Kidney (tissue), 14 donors: Measurements from ENCODE around the gene RAD21L1. TPM values are rescaled to one million over a fixed set of nuclear protein-coding genes. Genes with fewer than 3 reads are reported as not detected.
"Not testable (repeated sequence)": the region's sequence is repeated elsewhere in the genome, so short reads cannot be mapped to it uniquely, and the experiment has no call there.

ENCODE experiments used
- DNase-seq, 5 donors: peaks; one replicate each; pipeline ENCODE4 v3.0.0-alpha.2; 2013 to 2020
- FAIRE-seq: peaks from 2 replicates; lab custom pipeline; 2012; peaks lifted over from hg19 to GRCh38; lab: Jason Lieb, UNC
- H3K27ac ChIP-seq, 2 donors: one replicate each; pipeline ENCODE4 v1.7.0; 2013; ENCODE audit warnings: low read depth in 2 of 2, low read length in 2 of 2, inconsistent platforms in 1 of 2
- H3K27me3 ChIP-seq: one replicate; pipeline ENCODE4 v1.7.1; 2013; ENCODE audit warnings: low read length, inconsistent platforms; ENCODE audit not compliant: control insufficient read depth, insufficient read depth
- H3K36me3 ChIP-seq, 3 donors: one replicate each; pipeline versions ENCODE4 v1.7.0 to v1.7.1; 2013; ENCODE audit warnings: low read length in 3 of 3, control low read depth in 1 of 3, inconsistent platforms in 1 of 3; ENCODE audit not compliant: insufficient read depth in 3 of 3, control insufficient read depth in 2 of 3
- H3K4me1 ChIP-seq, 3 donors: one replicate each; pipeline versions ENCODE4 v1.7.0 to v1.7.1; 2013; ENCODE audit warnings: low read length in 3 of 3, inconsistent platforms in 1 of 3, low read depth in 1 of 3; ENCODE audit not compliant: control insufficient read depth in 2 of 3, insufficient read depth in 2 of 3
- H3K4me3 ChIP-seq, 3 donors: one replicate each; pipeline versions ENCODE4 v1.7.0 to v1.8.1; 2013; ENCODE audit warnings: low read length in 3 of 3, control low read depth in 1 of 3, inconsistent platforms in 1 of 3
- H3K9ac ChIP-seq, 3 donors: one replicate each; pipeline versions ENCODE4 v1.7.0 to v1.7.1; 2013; ENCODE audit warnings: low read length in 3 of 3, control low read depth in 1 of 3, inconsistent platforms in 1 of 3
- H3K9me3 ChIP-seq, 3 donors: one replicate each; pipeline versions ENCODE4 v1.7.0 to v1.7.1; 2013; ENCODE audit warnings: low read length in 3 of 3, control low read depth in 1 of 3, inconsistent platforms in 1 of 3; ENCODE audit not compliant: control insufficient read depth in 2 of 3, insufficient read depth in 1 of 3
- CTCF ChIP-seq: IDR thresholded peaks from 3 replicates; pipeline ENCODE4 v1.5.1; 2012; ENCODE audit warnings: mild to moderate bottlenecking, moderate library complexity, borderline replicate concordance; ENCODE audit not compliant: insufficient read depth; ENCODE audit errors: extremely low read depth
- intact Hi-C: fragments of 100-400 bp; cut with DNase I; formaldehyde crosslinking; loops from one replicate; pipeline ENCODE4 v1.11.1; 2022
- polyA plus RNA-seq: library from polyadenylated mRNA; stranded (reverse); fragments of 350-450 nt; fragmentation: Illumina TruSeq; extraction: RNeasy Lipid Tissue Mini Kit (QIAGEN cat#74804); gene quantifications from one replicate; pipeline ENCODE4 v1.2.3, GENCODE V29; 2014; ENCODE audit warnings: low read depth, low replicate concordance; ENCODE audit not compliant: insufficient read depth
- total RNA-seq: library from RNA; stranded (reverse); fragmentation: NEBNext Ultra II Directional; extraction: Animal tissue kit (Norgen Biotek cat#: 25700); gene quantifications from one replicate; pipeline ENCODE4 v1.2.1, GENCODE V29; 2021
- donor health status: control.
- donor health status: control.
- donor health status: control.
- donor health status: control.
- donor health status: control.
- donor health status: DM: yes; HTN: yes; CAD: no.
- donor health status: Normal renal cell carcinoma (clear cell type).

The RAD21L1 gene
- total and polyA plus RNA-seq, 2 donors from 2014 or later = not detected

- no peak overlapping the region for H3K27ac ChIP-seq
- DNase-seq (no peak), FAIRE-seq (no peak)
- no peaks in the 10 kb centered on the region for H3K27me3 ChIP-seq
- no peak overlapping the region for H3K9ac ChIP-seq
- H3K9me3 ChIP-seq = no peaks in the 10 kb centered on the region
- no peak overlapping the region for H3K4me3 ChIP-seq
- no peaks in the 10 kb centered on the region for H3K4me1 ChIP-seq
- intact Hi-C loops = no loop called here
- no peak for TF ChIP-seq CTCF
- no peaks in the 10 kb centered on the region for H3K36me3 ChIP-seq
These were observed 16.3 kb downstream of the RAD21L1 start for GRCh38 chr20:1242099-1242498.

- H3K9me3 ChIP-seq = no peaks in the 10 kb centered on the region
- TF ChIP-seq CTCF = no peak
- intact Hi-C loops = no loop called here
- no peaks in the 10 kb centered on the region for H3K27me3 ChIP-seq
- H3K4me1 ChIP-seq = no peaks in the 10 kb centered on the region
- DNase-seq (no peak), FAIRE-seq (no peak)
- no peak overlapping the region for H3K9ac ChIP-seq
- no peak overlapping the region for H3K27ac ChIP-seq
- no peaks in the 10 kb centered on the region for H3K36me3 ChIP-seq
- no peak overlapping the region for H3K4me3 ChIP-seq
These were observed 16.7 kb downstream of the RAD21L1 start for GRCh38 chr20:1242530-1242929.

GRCh38 chr20:1245578-1245977, 19.7 kb downstream of the RAD21L1 start:
- H3K36me3 ChIP-seq = no peaks in the 10 kb centered on the region
- intact Hi-C loops = no loop called here
- H3K9ac ChIP-seq = no peak overlapping the region
- DNase-seq (no peak), FAIRE-seq (no peak)
- H3K4me1 ChIP-seq = no peaks in the 10 kb centered on the region
- no peak overlapping the region for H3K27ac ChIP-seq
- H3K9me3 ChIP-seq = no peaks in the 10 kb centered on the region
- no peaks in the 10 kb centered on the region for H3K27me3 ChIP-seq
- H3K4me3 ChIP-seq = no peak overlapping the region
- no peak for TF ChIP-seq CTCF

GRCh38 chr20:1247689-1248088, 21.8 kb downstream of the RAD21L1 start:
- H3K9ac ChIP-seq = no peak overlapping the region
- no peak overlapping the region for H3K27ac ChIP-seq
- no peaks in the 10 kb centered on the region for H3K27me3 ChIP-seq
- FAIRE-seq (no peak), DNase-seq (no peak)
- intact Hi-C loops = no loop called here
- no peak for TF ChIP-seq CTCF
- H3K4me1 ChIP-seq = no peaks in the 10 kb centered on the region
- H3K36me3 ChIP-seq = no peaks in the 10 kb centered on the region
- H3K4me3 ChIP-seq = no peak overlapping the region
- H3K9me3 ChIP-seq = no peaks in the 10 kb centered on the region

GRCh38 chr20:1250282-1250681, 24.4 kb downstream of the RAD21L1 start:
- FAIRE-seq, DNase-seq, H3K4me3 ChIP-seq, H3K27me3 ChIP-seq, H3K36me3 ChIP-seq, intact Hi-C loops, H3K9me3 ChIP-seq, H3K4me1 ChIP-seq, H3K9ac ChIP-seq, H3K27ac ChIP-seq: not testable (repeated sequence)
